Pancreas (tissue), 10 donors: Measurements from ENCODE around the gene TERT. TPM values are rescaled to one million over a fixed set of nuclear protein-coding genes. Genes with fewer than 3 reads are reported as not detected.
A peak's percentile ranks its signal among the peaks of the same experiment; 100 is the strongest.

ENCODE experiments used
- ATAC-seq, 4 donors: fragments of 200-7000 bp; cut with Tn5 transposase; one replicate each; pipeline versions ENCODE4 v1.8.0 to v1.9.1; 2020; ENCODE audit warnings: mild to moderate bottlenecking in 4 of 4, moderate library complexity in 4 of 4
- DNase-seq, 6 donors: peaks; one replicate each; pipeline ENCODE4 v3.0.0-alpha.2; 2020
- FAIRE-seq: peaks from 2 replicates; lab custom pipeline; 2012; peaks lifted over from hg19 to GRCh38; lab: Jason Lieb, UNC
- H3K27ac ChIP-seq, 4 donors: fragments of 200-600 bp; sonication (generic); 1 replicate in 3 of 4; 2 replicates in 1 of 4; pipeline versions ENCODE4 v1.5.0 to v1.8.0; 2020
- H3K27me3 ChIP-seq, 4 donors: fragments of 200-600 bp; one replicate each; pipeline ENCODE4 v1.8.0; 2021
- H3K36me3 ChIP-seq, 3 donors: fragments of 200-600 bp; sonication (generic) in 1 of 3; one replicate each; pipeline versions ENCODE4 v1.5.0 to v1.8.0; 2020 to 2021
- H3K4me1 ChIP-seq, 3 donors: fragments of 200-600 bp; one replicate each; pipeline ENCODE4 v1.8.0; 2021
- H3K4me3 ChIP-seq, 4 donors: fragments of 200-600 bp; sonication (generic) in 2 of 4; one replicate each; pipeline versions ENCODE4 v1.5.0 to v1.8.0; 2020 to 2021
- H3K9me3 ChIP-seq, 4 donors: fragments of 200-600 bp; one replicate each; pipeline ENCODE4 v1.8.0; 2021
- CTCF ChIP-seq, 4 donors: fragments of 200-600 bp; sonication (generic) in 3 of 4; IDR thresholded peaks; one replicate each; pipeline versions ENCODE4 v1.5.0 to v1.8.0; 2021; ENCODE audit warnings: antibody characterized with exemption in 4 of 4
- WGBS, 2 donors: extraction: QIAGEN DNeasy Blood & Tissue Kit; methylation state at CpG; one replicate each; pipeline ENCODE4 v1.1.7; 2013; 5-methylcytosine and 5-hydroxymethylcytosine counted together
- intact Hi-C, 3 donors: fragments of 100-400 bp; cut with DNase I; formaldehyde crosslinking; loops; one replicate each; pipeline versions ENCODE4 v1.11.1 to v1.14.2; 2022
- polyA plus RNA-seq, 2 donors: library from polyadenylated mRNA; stranded (reverse); fragments of 200-250 nt; gene quantifications; one replicate each; pipeline ENCODE4 v1.2.3, GENCODE V29; 2013
- total RNA-seq, 6 donors: library from RNA; stranded (reverse); fragmentation: NEBNext Ultra II Directional in 4 of 6; extraction: Animal tissue kit (Norgen Biotek cat#: 25700) in 4 of 6; gene quantifications; one replicate each; pipeline versions ENCODE4 v1.2.1 to v1.2.4, GENCODE V29; 2021 to 2023
- donor health status: healthy with polysubstance abuse.
- donor health status: DM: no; HTN: no; CAD: no; lungs with moderate emphysema.
- donor health status: DM: no; HTN: no; CAD: no.
- donor health status: control.
- donor health status: control.
- donor health status: Bipolar disorder and iron deficiency.
- donor health status: DM: yes; HTN: yes; CAD: no.
- donor health status: DM: no; HTN: no; CAD: no.
- donor health status: DM: no; HTN: no; CAD: no.
- donor health status: DM: yes; HTN: yes; CAD: no.

The TERT gene
- total and polyA plus RNA-seq, 8 donors = 0.06 to 0.28 (median 0.25) TPM; not detected in 5

- Histone ChIP-seq H3K36me3 (peaks cover 3 to 66% (median 33%) of the 10 kb centered on the region in 3 donors), H3K4me1 (no peaks in the 10 kb centered on the region), H3K9me3 (no peaks in the 10 kb centered on the region), H3K27ac (no peak overlapping the region), H3K4me3 (no peak overlapping the region), H3K27me3 (no peaks in the 10 kb centered on the region)
- DNase-seq = peak in 1 of 6 donors; percentile 36
- 92 to 94% methylated on average over 22 of the region's 22 CpGs for WGBS, 2 donors
- intact Hi-C loops = no loop called here
- FAIRE-seq = no peak
- ATAC-seq = no peak
- no peak for TF ChIP-seq CTCF (IDR thresholded peaks at IDR 0.05)
Observed at GRCh38 chr5:1337489-1338195, 42.8 kb upstream of the TERT start.

- intact Hi-C loops = no loop called here
Observed at GRCh38 chr5:1336749-1337488, 42.1 kb upstream of the TERT start.

GRCh38 chr5:1336106-1336561, 41.3 kb upstream of the TERT start:
- no peak overlapping the region for H3K27ac ChIP-seq
- TF ChIP-seq CTCF (IDR thresholded peaks at IDR 0.05) = no peak
- H3K9me3 ChIP-seq = no peaks in the 10 kb centered on the region
- no peak for FAIRE-seq
- no peak overlapping the region for H3K4me3 ChIP-seq
- H3K4me1 ChIP-seq = no peaks in the 10 kb centered on the region
- ATAC-seq = no peak
- peak in 1 of 6 donors; percentile 43 for DNase-seq
- H3K27me3 ChIP-seq = no peaks in the 10 kb centered on the region
- intact Hi-C loops = no loop called here
- WGBS, 2 donors = 92 to 93% methylated on average over 14 of the region's 14 CpGs
- peaks cover under 1 to 73% (median 33%) of the 10 kb centered on the region in 3 donors for H3K36me3 ChIP-seq

More at GRCh38 chr5:1336749-1337488, 42.1 kb upstream of the TERT start:
- Histone ChIP-seq H3K4me1 (no peaks in the 10 kb centered on the region), H3K36me3 (peaks cover 3 to 71% (median 33%) of the 10 kb centered on the region in 3 donors), H3K9me3 (no peaks in the 10 kb centered on the region), H3K4me3 (no peak overlapping the region), H3K27ac (no peak overlapping the region), H3K27me3 (no peaks in the 10 kb centered on the region)
- ATAC-seq (no peak), DNase-seq (peak in 1 of 6 donors; percentile 37), FAIRE-seq (no peak)
- WGBS, 2 donors = 89 to 93% methylated on average over 22 of the region's 22 CpGs
- no peak for TF ChIP-seq CTCF (IDR thresholded peaks at IDR 0.05)

GRCh38 chr5:1335540-1336095, 40.8 kb upstream of the TERT start:
- Histone ChIP-seq H3K4me3 (no peak overlapping the region), H3K27me3 (no peaks in the 10 kb centered on the region), H3K27ac (no peak overlapping the region), H3K9me3 (no peaks in the 10 kb centered on the region), H3K36me3 (peaks cover 0 to 74% (median 33%) of the 10 kb centered on the region in 3 donors), H3K4me1 (no peaks in the 10 kb centered on the region)
- ATAC-seq (no peak), FAIRE-seq (no peak), DNase-seq (peak in 1 of 6 donors; percentile 34)
- no peak for TF ChIP-seq CTCF (IDR thresholded peaks at IDR 0.05)
- intact Hi-C loops = no loop called here
- WGBS, 2 donors = 88 to 89% methylated on average over 19 of the region's 19 CpGs
